GM10847 (cell line): ENCODE data around the gene GHR.

Source experiments
- POLR2A ChIP-seq: IDR thresholded peaks from 2 replicates; pipeline ENCODE4 v1.6.1; 2011; ENCODE audit not compliant: insufficient read length; ENCODE audit errors: extremely low read depth

Gene GHR

DNA sequence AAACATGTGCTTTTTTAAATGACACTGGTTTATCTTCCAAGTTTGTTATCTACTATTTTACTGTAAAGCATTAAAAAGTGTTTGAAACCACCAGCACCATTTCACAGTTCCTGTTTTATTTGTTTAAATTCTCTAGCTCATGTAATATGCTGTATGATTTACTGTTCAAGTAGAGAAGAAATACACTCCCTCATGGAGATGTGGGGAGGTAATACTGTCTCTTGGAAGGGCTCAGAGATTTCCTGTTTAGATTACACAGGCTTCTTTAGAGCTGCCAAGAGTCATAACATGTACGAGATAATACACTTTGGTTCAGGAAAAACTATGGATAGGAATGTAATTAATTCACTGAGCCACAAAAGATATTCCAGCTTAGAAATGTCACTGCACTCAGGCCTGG, 198.4 kb downstream of the GHR start:
- no peak for TF ChIP-seq POLR2A

DNA sequence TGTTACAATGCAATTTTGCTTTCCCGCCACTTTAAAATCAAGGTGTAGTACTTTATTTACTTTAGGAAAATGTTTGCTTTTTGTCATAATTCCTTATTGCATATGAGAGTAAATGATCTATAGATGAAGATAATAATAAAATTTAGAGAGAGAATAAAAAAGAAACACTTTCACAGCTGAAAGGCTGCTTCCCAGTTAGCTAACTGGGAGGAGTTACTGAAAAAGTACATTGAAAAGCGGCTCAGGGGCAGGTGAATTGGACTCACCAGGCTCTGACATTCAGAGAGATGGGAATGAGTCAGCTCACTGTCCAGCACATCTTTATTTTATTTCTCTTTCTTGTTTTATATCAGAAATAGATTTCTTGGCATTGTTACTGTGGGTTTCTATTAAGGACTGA, 201.7 kb downstream of the GHR start:
- no peak for TF ChIP-seq POLR2A

DNA sequence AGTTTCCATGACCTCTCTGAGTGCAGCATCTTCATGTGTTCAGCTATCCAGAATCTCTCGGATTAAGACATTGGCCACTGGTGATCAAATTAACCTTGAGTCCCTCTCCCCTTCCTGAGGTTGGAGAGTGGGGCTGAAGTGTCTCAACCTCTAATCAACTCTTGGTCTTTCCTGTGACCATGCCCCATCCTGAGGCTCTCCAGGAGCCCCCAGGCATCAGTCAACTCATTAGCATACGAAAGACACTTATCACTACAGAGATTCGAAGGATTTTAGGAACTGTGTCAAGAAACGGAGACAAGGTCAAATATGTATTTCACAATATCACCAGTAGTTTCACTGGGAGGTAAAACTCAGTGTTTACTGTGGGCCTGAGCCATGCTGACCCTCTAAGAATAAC, 203.2 kb downstream of the GHR start:
- no peak for TF ChIP-seq POLR2A

DNA sequence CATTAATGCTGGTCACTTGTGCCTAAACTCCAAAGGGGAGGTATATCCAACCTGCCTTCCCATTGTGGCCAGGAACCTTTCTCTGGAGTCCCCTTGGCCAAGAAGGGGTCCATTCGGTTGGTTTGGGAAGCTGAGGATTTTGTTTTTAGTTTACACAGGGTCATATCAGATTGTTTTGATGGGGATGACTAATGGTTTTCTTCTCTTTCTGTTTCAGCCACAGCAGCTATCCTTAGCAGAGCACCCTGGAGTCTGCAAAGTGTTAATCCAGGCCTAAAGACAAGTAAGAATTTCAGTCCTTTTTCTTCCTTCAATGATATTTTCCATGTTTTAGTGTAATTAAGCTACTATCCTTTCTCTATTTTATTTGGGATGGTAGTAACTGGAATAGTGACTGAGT, 205.6 kb downstream of the GHR start:
- no peak for TF ChIP-seq POLR2A

DNA sequence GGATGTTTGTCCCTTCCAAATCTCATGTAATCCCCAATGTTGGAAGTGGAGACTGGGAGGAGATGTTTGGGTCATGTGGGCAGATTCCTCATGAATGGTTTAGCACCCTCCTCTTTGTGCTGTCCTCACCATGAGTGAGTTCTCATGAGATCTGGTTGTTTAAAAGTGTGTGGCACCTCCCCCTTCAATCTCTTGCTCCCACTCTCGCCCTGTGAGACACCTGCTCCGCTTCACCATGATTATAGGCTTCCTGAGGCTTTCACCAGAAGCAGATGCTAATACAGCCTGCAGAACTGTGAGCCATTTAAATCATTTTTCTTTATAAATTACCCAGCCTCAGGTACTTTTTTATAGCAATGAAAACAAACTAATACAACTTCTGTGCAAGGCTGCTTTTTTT, 206.0 kb downstream of the GHR start:
- no peak for TF ChIP-seq POLR2A

DNA sequence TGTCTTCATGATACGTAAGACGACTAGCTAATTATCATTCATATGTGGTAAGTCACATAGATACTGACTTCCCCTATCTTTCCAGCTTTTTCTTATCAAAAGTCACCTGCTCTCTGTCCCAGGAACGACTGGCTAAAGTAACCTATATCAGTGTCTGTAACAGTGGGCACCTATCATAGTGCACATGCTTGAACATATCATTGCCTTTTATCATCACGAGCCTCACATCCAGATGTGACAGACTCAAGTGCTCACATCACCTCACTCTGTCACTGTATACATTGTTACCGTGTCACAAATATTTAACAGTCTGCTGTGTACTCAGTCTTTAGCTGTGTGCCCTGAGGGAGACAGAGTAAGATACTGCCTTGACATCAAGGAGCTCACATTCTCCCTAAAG, 208.0 kb downstream of the GHR start:
- no peak for TF ChIP-seq POLR2A

DNA sequence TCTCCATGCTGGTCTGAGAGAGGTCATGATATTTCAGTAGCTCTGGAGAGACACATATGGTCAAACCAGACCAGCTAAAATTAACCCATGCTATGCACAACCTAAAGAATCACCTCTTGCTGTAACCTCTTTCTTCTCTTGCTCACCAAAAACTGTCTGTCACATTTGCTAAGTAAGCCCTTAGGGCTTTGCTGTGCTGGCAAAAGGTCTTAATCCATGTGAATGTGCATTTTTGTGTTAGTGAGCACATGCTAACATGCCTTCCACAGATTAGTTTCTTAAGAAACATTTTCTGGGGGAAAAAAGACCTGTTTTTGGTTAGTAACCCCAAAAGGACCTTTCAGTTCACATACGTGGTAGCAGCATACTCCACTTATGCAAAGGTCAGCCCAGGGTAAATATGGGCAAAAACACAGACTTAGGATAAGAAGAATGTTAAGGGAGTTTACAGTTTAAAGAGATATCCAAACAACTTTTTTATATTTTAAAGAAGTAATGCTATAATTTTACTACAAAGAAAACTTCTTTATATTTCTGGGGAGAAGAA, 209.2 kb downstream of the GHR start:
- no peak for TF ChIP-seq POLR2A

DNA sequence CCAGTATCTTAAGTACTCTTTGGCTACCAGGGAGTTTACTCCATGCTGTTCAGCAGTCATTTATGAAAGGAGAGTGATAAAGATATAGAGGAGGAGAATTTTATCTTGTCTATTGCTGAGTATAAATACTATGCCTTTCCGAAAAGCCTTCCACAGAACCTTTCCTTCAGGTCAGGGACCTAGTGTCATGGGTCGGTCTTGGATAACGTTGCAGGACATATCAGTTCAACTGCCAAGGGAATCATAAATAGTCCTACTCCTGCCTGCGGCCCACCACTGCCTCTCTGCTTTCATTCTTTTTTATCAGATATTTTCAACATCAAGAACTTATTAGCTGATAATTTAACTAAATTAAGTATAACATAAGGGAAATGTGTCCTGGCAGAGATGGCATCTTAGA, 211.3 kb downstream of the GHR start:
- TF ChIP-seq POLR2A: no peak

DNA sequence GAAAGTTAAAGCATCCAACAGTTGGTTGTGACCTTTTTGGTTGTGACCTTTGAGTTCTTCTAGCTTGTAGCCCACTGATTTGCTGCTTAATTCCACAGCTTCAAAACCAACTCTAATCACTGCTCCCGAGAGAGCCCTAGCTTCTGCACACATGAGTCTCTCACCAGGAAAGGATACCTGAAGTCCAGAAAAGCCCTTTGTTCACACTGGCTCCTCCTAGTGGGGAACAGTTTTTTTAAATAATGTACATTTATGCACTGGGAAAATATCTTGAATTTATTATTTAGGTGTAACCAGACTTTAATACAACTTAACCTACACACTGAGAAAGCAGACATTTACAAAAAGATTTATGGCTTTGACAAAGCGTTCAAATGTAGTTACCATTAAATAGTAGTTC, 213.2 kb downstream of the GHR start:
- TF ChIP-seq POLR2A: no peak

DNA sequence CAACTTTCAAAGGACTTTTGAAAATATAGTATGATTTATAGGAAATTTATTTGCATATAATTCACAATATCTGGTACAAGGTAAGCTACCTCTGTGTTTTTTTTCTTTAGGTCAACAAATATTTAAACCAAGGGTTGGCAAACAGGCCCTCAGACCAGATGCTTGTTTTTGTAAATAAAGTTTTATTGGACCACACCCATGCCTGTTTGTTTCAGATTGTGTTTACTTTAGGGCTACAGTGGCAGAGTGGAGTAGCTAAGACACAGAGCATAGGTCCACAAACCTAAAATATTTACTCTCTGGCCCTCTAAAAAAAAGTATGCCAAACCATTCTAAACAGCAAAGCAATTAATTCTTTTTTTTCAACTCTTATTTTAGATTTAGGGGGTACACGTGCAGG, 213.7 kb downstream of the GHR start:
- TF ChIP-seq POLR2A: no peak

DNA sequence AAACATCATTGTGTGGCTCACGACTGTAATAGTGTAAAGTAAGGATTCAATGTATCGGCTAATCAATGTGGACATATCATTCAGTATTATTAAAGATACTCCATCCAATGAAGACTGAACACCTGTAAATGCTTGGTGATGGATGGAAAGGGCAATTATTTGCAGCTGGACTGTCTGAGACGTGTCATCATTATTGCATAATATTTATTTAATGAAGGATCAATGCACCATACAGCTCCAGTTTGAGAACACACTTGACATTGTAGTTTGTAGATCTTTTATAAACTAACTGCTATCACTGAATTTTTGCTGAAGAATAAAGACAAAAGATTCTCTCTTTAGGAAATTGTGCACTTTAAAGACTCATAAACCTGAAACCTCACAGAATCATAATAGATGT, 215.7 kb downstream of the GHR start:
- TF ChIP-seq POLR2A: no peak

DNA sequence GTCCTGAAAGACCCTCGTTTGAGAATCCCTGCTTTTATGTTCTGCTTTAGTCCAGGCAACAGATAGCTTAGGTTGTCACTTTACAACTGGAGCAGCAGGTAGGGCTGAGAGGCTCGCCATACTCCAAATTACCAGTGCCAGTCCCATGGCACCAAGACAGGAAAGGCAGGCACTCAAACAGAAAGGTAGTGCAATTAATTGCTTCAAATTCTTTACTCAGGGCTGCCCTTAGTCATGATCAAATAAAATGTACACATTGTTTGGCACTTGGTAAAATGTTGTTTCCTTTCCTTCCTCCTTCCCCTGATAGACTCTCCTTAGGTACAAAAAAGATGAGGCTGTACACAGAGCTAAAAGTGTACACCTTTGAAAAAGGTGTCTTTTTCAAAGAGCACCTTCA, 217.6 kb downstream of the GHR start:
- TF ChIP-seq POLR2A: no peak

DNA sequence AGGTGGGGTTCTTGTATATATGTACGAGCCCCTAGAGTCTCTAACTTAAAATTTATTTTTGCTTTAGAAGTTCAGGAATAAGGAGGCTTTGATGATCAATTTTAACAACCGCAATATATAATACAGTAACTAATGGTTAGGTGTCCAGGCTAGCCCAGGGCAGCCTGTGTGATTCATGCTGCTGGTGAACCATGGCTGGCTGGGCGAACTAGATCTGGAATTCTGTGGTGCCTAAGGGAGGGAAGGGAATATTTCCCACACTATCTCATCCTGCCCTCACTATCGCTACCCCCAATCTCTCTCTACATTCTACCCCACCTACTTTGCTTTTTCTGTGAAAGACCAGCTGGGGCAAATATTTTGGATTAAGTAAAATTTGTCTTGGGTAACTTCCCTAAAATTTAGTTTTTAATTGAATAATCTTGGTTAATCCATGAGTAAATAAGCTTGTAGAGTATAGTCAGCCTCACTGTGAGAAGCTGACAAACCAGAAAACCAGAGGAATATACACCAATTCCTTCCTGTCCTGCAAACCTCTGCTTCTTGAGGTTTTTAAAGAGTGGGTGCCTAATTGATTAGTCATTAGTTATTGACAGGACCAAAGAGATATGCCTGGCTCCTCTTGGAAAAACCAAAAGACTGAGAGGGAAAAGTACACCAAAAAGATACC, 218.2 kb downstream of the GHR start:
- no peak for TF ChIP-seq POLR2A

DNA sequence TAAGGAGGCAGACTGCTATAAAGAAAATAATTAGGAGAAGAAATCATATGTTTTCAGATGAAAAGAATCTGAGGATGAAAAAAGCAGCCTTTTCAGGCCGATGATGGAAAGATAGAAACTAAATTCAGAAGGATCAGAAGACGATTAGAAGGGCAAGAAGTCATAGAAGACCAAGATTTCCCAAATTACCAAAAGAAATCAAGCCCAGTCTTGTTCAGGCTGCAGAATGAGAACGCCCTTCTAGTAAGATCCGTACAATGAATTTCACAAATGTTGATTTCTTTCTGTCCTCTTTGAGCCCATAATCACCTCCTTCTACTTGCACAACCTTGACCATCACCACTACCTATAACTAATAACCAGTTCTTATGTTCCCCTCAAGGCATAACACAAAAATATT, 218.8 kb downstream of the GHR start:
- TF ChIP-seq POLR2A: no peak

DNA sequence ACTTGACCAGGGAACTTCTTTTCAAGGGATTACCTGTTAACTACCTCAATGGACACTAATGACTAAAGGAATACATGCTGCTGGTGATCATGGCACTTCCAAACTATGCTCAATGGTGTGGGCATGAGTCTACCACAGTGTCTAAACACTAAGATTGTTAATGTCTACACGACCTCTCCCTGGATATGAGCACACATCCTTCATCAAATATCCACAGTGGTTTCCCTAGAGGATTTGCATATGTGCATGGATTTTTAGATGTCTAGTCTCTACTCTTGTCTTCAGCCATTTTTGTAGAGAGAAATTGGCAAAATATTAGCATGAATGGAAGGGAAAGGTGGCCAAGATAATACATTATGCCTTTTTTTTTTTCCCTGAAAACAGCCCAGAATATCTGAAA, 220.1 kb downstream of the GHR start:
- TF ChIP-seq POLR2A: no peak

DNA sequence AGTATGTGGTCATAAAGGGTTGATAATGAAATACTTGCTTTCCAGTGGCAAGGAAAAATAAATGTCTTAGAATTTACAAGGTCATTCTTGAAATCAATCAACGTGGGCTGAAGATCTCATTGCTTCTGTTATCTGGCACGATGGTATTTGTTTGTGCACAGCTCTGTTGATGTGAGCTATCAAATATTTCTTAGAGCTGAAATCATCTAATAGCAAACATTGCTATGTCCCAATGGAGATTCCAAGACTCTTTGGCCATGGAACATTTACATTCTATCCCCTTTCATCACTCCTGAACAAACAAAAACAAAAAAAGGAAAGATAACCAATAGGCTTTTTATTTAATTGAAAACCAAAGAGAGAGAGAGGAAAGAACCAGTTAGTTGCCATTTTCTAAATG, 221.9 kb downstream of the GHR start:
- TF ChIP-seq POLR2A: no peak

DNA sequence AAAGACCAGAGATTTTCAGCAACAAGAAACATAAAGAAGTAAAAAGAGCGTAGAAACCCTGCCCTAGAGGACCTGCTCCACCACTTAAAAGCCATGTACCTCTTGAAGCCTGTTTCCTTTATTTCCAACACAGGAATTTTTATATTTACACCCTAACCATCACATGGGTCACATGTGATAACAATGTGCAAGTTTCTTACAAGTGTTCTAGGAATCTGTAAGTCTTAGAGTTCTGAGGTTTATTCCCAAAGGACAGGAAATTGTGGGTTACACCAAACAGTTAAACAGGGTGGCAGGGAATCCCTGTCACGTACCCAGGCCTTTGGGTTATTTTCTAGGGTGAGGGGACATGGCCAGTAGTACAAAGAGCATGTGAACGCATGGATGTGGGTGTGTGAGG, 224.8 kb downstream of the GHR start:
- TF ChIP-seq POLR2A: no peak
